NCI-H510A treated with DMSO at 0.1 percent for 48 hours (cell line): ENCODE data around the gene ARL6.
A peak's percentile ranks its signal among the peaks of the same experiment; 100 is the strongest.

ENCODE experiments used
- DNase-seq: peaks from one replicate; lab custom pipeline; 2025; lab: John Stamatoyannopoulos, UW

The ARL6 gene

DNA sequence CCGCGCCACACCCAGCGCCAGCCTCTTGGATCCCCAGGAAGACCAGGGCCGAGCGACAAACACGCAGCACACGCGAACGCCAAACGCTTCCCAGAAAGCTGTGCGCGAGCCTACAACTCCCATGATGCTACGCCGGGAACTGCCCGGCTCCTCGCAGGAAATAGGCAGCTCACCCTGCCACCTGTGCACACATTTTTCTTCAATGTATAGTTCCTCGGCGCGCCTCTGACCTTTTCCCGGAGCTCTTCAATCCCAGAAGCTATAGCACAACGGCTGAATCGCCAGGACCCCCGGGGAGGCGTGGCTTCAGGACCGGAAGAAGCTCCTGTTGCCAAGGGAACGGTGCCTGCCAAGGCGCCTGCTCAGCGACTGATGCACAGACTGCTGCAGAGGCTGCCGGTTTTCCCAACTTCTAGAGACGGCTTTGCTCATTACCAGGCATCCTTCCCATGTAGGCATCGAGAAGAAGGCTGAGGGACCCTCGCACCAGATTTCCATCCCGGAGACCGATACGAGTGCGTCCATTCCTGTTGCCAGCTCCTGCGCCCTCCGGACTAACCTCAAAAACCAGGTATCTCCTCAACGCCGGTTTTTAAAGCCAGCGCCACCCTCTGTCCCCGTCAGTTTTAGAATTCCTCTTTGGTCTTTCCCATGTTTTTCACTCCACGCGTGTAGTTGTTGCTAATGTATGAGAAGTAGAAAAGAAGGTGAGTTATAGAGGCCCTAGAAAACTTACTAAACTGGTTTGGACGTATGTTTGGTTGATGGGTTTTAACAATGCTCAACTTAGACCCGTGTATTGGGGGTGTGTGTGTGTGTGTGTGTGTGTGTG lies at the start of gene ARL6:
Gene ARL6 (plus strand): TSS at position 352 of the 832 bp plus-strand sequence. CDS start 3,350 bp downstream, outside the sequence.
- peak; percentile 67 for DNase-seq

GRCh38 chr3:97719156-97719821 lies 45.3 kb upstream of the ARL6 start:
- DNase-seq = peak; percentile 61

GRCh38 chr3:97720417-97720816 lies 44.1 kb upstream of the ARL6 start:
- peak; percentile 4 for DNase-seq

GRCh38 chr3:97721446-97721845 lies 43.1 kb upstream of the ARL6 start:
- no peak for DNase-seq

DNA sequence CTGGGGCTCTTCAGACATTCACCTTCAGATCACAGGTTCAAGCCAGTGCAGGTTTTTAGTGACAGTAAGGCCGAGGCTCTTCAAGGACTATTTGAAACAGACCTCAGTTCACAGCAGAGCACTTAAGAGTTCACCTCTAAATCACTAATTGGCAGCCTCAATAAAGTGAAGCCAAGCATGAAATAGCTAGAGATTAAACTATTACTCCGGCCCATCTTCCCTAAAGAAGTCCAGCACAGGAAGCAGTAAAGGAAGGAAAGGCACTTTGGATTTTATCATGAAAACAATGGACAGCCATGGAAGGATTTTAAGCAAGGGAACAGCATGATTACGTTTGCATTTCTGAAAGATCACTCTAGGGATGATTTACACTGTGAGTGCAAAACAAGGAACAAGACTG lies 27.6 kb upstream of the ARL6 start:
- peak; percentile 3 for DNase-seq

DNA sequence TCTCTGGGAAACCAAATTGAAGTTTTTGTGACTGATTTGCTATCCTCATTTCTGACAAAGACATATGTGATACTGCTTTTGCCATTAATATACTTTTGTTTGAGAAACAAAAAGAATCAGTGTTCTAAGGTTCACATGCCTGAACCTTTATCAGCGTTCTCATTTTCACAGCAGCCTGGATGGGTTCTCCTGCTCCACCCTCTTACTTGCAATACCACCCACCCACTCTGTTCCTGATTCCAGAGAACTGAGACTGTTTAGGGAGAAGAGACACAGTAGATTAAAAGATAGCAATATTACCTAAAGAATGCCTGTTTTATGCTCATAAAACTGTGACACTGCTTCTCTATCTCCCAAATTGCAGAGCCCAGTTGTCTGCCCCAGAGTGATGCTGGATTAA lies 25.8 kb upstream of the ARL6 start:
- no peak for DNase-seq

DNA sequence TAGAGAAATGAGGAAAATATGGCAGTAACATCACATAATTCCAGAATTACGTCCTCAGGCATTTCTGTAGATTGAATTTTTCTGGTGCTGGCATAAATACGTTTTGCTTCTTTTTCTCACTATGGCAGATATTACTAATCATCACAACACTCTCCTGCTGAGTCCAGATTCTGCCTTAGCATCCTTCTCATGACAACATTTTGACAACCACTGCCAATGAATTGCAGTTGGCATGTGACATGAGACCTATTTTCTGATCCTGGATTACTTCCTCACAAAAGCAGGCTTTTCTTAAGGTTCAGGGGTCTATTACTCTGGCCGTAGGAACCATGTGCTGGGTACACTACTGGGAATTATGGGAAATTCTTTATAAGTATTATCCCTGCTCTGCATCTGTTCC lies 22.5 kb upstream of the ARL6 start:
- DNase-seq = no peak

DNA sequence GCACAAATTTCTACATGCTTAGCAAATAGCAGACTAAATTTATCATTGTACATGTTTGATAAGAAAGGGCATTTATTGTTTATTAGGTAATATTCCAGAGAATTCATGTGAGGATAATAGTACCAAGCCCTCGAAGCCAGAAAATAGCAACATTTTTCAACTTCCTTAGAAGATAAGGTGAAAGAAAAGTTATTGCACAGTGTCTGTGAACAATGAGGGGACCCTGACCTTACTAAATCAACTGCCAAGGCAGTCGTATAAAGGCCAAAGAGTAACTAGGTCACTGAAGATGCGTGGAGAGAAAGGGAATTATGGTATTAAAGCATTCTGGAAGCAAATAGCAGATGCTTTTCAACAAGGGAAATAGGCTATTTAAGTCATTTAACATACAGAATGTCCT lies 20.3 kb upstream of the ARL6 start:
- no peak for DNase-seq

DNA sequence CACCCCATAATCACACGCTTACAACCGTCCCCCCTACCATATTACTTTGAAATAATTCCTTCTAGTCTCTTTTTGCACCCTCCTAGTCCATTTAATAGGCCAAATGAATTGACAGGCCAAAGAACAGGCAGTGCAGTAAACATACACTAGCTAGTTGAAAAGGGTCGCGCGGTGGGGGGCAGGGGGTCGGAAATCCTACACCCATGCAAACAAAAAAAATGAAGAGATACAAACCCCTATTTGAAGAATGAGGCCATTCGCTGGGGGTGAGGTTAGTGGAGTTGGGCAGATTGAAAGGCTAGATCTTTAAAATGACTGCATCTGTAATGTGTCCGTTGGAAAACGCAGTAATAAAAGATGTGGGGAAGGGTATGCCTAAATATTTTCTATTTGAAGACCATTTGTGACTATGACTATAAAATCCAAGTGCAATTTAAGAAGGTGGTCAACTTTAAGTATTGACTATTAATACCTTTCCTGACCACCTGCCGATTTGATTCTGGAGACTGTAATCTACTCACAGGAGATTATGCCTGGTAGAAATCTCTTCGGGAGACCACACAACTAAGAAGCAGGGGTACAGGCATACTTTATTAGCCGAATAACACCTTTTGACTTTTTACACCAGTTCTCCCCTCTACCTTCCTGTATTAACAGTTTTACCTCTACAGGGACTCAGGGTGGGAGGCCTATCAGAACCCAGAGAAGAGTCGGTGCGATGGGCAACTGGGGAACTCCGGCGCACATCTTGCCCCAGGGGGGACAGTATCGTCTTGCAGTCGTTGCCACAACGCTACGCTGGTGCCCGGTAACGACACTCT lies 762 bp upstream of the ARL6 start:
- peak; percentile 22 for DNase-seq

DNA sequence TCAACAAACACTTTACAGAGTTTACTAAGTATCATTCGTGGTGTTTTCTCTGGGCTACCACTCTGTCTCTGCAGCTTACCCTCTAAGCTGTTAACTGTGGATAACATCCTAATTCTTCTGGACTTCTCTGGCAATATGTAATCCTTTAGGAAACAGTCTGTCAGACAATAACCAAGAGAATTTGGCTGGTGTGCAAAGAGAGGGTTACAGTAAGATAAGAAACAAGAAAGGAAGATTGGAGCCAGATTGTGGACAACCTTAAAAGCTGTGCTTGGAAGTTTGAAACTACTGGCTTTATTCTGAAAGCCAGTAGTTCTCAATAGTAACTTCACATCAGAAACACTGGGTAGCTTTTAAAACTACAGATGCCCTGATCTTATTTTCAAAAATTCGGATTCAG lies 778 bp downstream of the ARL6 start:
- no peak for DNase-seq

- no peak for DNase-seq
Observed at GRCh38 chr3:97772926-97773325, 8.4 kb downstream of the ARL6 start.

DNA sequence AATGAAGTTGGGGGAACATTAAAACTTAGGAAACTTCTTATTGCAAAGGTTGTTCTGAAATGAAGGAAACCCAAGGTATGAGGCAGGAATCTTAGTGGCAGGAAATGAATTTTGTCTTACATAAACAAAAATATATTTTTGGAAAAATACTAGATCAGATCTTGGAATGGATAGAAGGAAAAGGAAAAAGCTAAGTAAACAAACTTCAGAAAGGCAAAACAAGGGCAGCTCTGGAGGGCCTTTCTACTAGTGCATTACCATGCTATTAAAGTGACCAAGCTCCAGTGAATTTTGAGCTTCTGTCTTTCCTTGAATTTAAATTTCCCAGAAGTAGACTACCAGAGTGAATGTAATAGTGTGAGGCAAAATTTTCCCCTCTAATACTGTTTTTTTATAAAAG lies 13.6 kb downstream of the ARL6 start:
- DNase-seq = no peak

- peak; percentile 43 for DNase-seq
Observed at GRCh38 chr3:97793420-97794019, 29.0 kb downstream of the ARL6 start.

DNA sequence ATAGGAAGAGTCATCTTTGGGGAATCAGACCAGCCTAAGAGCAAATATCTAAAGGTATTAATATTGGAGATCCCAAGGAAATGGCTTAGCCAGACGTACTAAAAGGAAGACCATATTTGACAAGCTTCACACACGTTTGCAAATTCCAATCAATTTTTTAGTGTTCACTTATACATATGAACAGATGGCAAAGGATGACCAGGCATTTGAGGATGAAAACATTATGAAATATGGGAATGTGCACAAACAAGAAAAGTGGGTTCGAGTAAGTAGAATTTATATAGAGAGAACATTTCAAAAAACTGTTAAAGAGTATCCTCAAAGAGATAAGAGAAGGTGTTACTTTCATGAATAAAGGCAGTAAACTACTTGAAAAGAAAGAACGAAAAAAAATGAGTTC lies 31.4 kb downstream of the ARL6 start:
- DNase-seq = no peak

- no peak for DNase-seq
Observed at GRCh38 chr3:97804471-97804870, 39.9 kb downstream of the ARL6 start.

- no peak for DNase-seq
Observed at GRCh38 chr3:97810779-97811390, 46.3 kb downstream of the ARL6 start.

- DNase-seq = no peak
Observed at GRCh38 chr3:97815149-97815917, 50.8 kb downstream of the ARL6 start.

GRCh38 chr3:97816811-97817210 lies 52.3 kb downstream of the ARL6 start:
- no peak for DNase-seq

DNA sequence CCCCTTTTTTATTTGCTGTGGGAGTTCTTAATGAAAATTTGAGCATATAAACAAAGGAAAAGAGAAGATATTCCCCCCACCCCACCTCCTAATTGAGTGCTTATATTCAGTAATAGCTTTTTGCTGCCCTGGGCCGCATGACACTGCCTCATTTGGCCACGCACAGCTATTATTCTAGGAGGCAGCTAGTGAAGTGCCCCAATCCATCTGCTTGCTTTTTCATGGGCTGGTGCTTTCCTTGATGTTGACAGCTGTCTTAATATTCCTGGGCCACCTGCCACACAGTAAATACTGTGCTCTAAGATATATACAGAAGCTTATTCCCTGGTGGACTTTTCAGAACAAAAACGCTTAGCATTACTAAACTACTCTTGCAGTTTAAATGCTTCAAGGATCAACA lies 53.4 kb downstream of the ARL6 start:
- DNase-seq = peak; percentile 63

DNA sequence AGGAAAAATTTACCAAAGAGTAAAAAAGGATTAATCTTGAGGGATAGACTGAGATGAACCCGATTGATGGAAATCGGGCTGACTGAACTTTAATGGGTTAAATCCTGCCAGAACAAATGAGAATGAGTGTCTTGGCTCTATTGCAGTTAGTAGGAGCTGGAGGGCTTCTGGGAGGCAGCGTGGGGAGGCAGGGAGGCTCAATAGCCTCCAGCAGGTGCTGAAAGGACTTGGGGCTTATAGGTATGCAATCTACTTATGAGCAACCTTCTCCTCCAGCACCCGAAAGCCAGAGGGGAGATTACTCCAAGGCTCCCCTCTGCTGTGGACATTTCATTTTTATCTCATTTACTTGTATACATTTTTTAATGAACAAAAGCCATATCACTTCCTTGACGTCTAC lies 56.2 kb downstream of the ARL6 start:
- DNase-seq = no peak

DNA sequence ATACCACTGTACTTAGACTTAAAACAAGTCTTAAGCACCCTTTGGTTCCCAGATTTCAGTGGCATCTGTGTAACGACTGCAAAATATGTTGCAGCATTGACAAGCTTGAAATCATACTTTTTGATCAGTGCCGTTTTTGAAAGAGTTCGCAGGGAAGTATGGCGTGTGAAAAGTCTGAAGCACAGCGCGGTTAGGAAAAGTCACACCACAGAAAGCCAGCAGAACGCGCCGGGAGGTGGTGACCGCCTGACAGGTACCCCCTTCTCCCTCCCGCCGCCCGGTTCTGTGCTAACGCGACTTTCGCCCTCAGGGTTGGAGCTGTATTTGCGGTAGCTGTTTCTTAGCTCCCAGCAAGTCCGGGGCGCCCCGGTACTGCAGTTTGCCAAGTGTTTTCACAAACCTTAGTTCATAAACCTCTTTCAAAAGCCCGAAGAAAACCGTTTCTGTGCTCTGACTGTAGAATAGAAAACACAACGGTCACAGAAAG lies 56.8 kb downstream of the ARL6 start:
- DNase-seq = peak; percentile 35
